GM19099 (cell line): ENCODE measurements around the gene SYDE2.

Experiments used
- POLR2A ChIP-seq: IDR thresholded peaks from 3 replicates; pipeline ENCODE4 v1.6.1; 2011; ENCODE audit warnings: low read depth; ENCODE audit not compliant: insufficient read length; ENCODE audit errors: extremely low read depth

Gene SYDE2

GRCh38 chr1:85118751-85119150 lies 82.1 kb downstream of the SYDE2 start:
- no peak for TF ChIP-seq POLR2A

- no peak for TF ChIP-seq POLR2A
These were observed 84.0 kb downstream of the SYDE2 start for GRCh38 chr1:85116856-85117255.

- TF ChIP-seq POLR2A = no peak
These were observed 84.9 kb downstream of the SYDE2 start for GRCh38 chr1:85115933-85116332.

- TF ChIP-seq POLR2A = no peak
These were observed 89.1 kb downstream of the SYDE2 start for GRCh38 chr1:85111695-85112094.

GRCh38 chr1:85109475-85109874 lies 91.3 kb downstream of the SYDE2 start:
- no peak for TF ChIP-seq POLR2A
